Breast epithelium (tissue), 4 donors: Measurements from ENCODE around the gene POLA1. TPM values are rescaled to one million over a fixed set of nuclear protein-coding genes. Genes with fewer than 3 reads are reported as not detected.

Source experiments
- DNase-seq, 2 donors: peaks; one replicate each; pipeline ENCODE4 v3.0.0-alpha.2; 2019; ENCODE audit warnings: low spot score in 2 of 2
- H3K27ac ChIP-seq, 2 donors: fragments of 200-600 bp; sonication (generic) in 1 of 2; one replicate each; pipeline ENCODE4 v1.5.1; 2016 to 2019; ENCODE audit warnings: mild to moderate bottlenecking in 1 of 2
- H3K27me3 ChIP-seq, 2 donors: fragments of 200-600 bp; sonication (generic) in 1 of 2; one replicate each; pipeline versions ENCODE4 v1.5.1 to v1.6.0; 2017 to 2019; ENCODE audit warnings: control low read depth in 1 of 2, mild to moderate bottlenecking in 1 of 2
- H3K36me3 ChIP-seq: fragments of 200-600 bp; one replicate; pipeline ENCODE4 v1.5.1; 2019
- H3K4me1 ChIP-seq, 2 donors: fragments of 200-600 bp; sonication (generic); one replicate each; pipeline ENCODE4 v1.5.1; 2016 to 2019; ENCODE audit warnings: control low read depth in 1 of 2
- H3K4me3 ChIP-seq, 3 donors: fragments of 200-600 bp; sonication (generic); 1 replicate in 2 of 3; 2 replicates in 1 of 3; pipeline ENCODE4 v1.5.1; 2016 to 2019; ENCODE audit warnings: mild to moderate bottlenecking in 3 of 3, moderate library complexity in 2 of 3
- H3K9me3 ChIP-seq, 2 donors: fragments of 200-600 bp; sonication (generic) in 1 of 2; one replicate each; pipeline ENCODE4 v1.5.1; 2016 to 2019; ENCODE audit warnings: control low read depth in 1 of 2
- CTCF ChIP-seq, 3 donors: fragments of 450-650 bp; IDR thresholded peaks; one replicate each; pipeline ENCODE4 v1.5.1; 2016 to 2017; ENCODE audit warnings: antibody characterized with exemption in 3 of 3, mild to moderate bottlenecking in 3 of 3, moderate library complexity in 3 of 3
- POLR2A ChIP-seq: fragments of 450-650 bp; IDR thresholded peaks from one replicate; pipeline ENCODE4 v1.6.1; 2016; ENCODE audit warnings: antibody characterized with exemption, mild to moderate bottlenecking, moderate library complexity
- POLR2AphosphoS5 ChIP-seq, 3 donors: sonication (generic); formaldehyde crosslinking; IDR thresholded peaks; one replicate each; pipeline ENCODE4 v1.6.1; 2017; ENCODE audit warnings: antibody characterized with exemption in 3 of 3
- intact Hi-C: fragments of 100-400 bp; cut with DNase I; formaldehyde crosslinking; loops from one replicate; pipeline ENCODE4 v1.15.1; 2023; ENCODE audit warnings: low total_unique reads
- total RNA-seq, 3 donors: library from RNA; depleted of rRNA; stranded (reverse); fragments of >200 nt; gene quantifications; one replicate each; pipeline ENCODE4 v1.1.0, GENCODE V29; 2016

The POLA1 gene
- total RNA-seq, 3 donors from 2014 or later: 8.2 to 21.8 (median 20.3) TPM

GRCh38 chrX:24877854-24878650 is 184.3 kb downstream of the POLA1 start:
- H3K36me3 ChIP-seq: no peaks in the 10 kb centered on the region
- peaks cover 0 to 7% of the 10 kb centered on the region in 2 donors for H3K27me3 ChIP-seq
- no peak for DNase-seq
- H3K4me1 ChIP-seq: no peaks in the 10 kb centered on the region
- no peaks in the 10 kb centered on the region for H3K9me3 ChIP-seq
- intact Hi-C loops: no loop called here
- no peak overlapping the region for H3K4me3 ChIP-seq
- TF ChIP-seq POLR2A: no peak
- no peak overlapping the region for H3K27ac ChIP-seq

DNA sequence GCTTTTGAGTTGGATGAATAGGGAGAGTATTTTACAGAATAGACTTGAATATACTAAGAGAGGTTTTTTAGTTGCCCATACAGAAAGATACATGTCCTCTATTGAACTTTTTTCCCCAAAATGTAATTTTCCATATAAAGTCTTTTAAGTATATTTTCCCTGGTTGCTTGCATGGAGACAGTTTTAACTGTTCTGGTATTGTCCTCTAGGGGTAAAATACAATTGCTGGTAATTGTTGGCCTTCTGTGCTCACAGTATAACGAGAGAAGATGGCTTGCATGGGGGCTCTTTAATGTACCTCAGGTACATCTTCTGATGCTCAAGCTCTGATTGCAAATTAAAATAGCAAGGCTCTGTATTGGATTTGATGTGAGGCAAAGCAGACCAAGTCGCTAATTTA is 186.0 kb downstream of the POLA1 start:
- Histone ChIP-seq H3K27ac (no peak overlapping the region), H3K4me1 (no peaks in the 10 kb centered on the region), H3K9me3 (no peaks in the 10 kb centered on the region), H3K36me3 (no peaks in the 10 kb centered on the region), H3K4me3 (no peak overlapping the region), H3K27me3 (peaks cover 0 to 7% of the 10 kb centered on the region in 2 donors)
- TF ChIP-seq POLR2A (no peak), POLR2AphosphoS5 (IDR thresholded peaks at IDR 0.05) (no peak), CTCF (IDR thresholded peaks at IDR 0.05) (no peak)
- intact Hi-C loops: no loop called here
- no peak for DNase-seq

DNA sequence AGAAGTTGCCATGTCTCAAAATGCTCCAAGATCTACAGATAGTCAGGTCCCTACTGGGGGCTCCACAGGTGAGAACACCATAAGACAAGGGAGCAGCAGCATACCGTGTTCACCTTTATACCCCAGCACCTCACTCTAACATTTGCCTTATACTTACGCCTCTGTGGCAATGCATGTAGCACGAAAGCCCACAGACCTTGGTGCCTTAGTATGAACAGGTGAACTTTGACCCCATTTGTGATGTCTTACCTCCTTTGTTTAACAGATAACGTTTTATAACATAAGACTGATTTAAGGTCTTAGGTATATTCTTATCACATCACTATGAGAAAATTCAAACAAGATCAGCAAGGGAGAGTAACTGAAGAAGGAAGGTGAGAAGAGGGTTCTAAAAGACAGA is 193.2 kb downstream of the POLA1 start:
- H3K4me3 ChIP-seq: no peak overlapping the region
- no peaks in the 10 kb centered on the region for H3K27me3 ChIP-seq
- no peaks in the 10 kb centered on the region for H3K9me3 ChIP-seq
- TF ChIP-seq POLR2AphosphoS5 (IDR thresholded peaks at IDR 0.05) (no peak), CTCF (IDR thresholded peaks at IDR 0.05) (no peak), POLR2A (no peak)
- DNase-seq: no peak
- no peak overlapping the region for H3K27ac ChIP-seq
- intact Hi-C loops: no loop called here
- no peaks in the 10 kb centered on the region for H3K36me3 ChIP-seq
- no peaks in the 10 kb centered on the region for H3K4me1 ChIP-seq

- Histone ChIP-seq H3K4me1 (no peaks in the 10 kb centered on the region), H3K9me3 (peaks cover 0 to 10% of the 10 kb centered on the region in 2 donors), H3K4me3 (no peak overlapping the region), H3K36me3 (no peaks in the 10 kb centered on the region), H3K27ac (no peak overlapping the region), H3K27me3 (peaks cover 0 to 5% of the 10 kb centered on the region in 2 donors)
- DNase-seq: no peak
- intact Hi-C loops: no loop called here
- TF ChIP-seq POLR2A (no peak), POLR2AphosphoS5 (IDR thresholded peaks at IDR 0.05) (no peak), CTCF (IDR thresholded peaks at IDR 0.05) (no peak)
Observed at GRCh38 chrX:24890677-24891076, 197.0 kb downstream of the POLA1 start.

- DNase-seq: no peak
- Histone ChIP-seq H3K27ac (no peak overlapping the region), H3K36me3 (no peaks in the 10 kb centered on the region), H3K27me3 (peaks cover 0 to 15% of the 10 kb centered on the region in 2 donors), H3K9me3 (no peaks in the 10 kb centered on the region), H3K4me1 (no peaks in the 10 kb centered on the region), H3K4me3 (no peak overlapping the region)
- intact Hi-C loops: no loop called here
- TF ChIP-seq POLR2A (no peak), POLR2AphosphoS5 (IDR thresholded peaks at IDR 0.05) (no peak), CTCF (IDR thresholded peaks at IDR 0.05) (no peak)
Observed at GRCh38 chrX:24899391-24899790, 205.7 kb downstream of the POLA1 start.
